ENCODE measurements around the gene BSPH1. TPM values are rescaled to one million over a fixed set of nuclear protein-coding genes. Genes with fewer than 3 reads are reported as not detected.

The BSPH1 gene
- not detected for total RNA-seq

- Mint-ChIP-seq H3K4me1 (no peaks in the 10 kb centered on the region), H3K4me3 (no peak within 1 kb of the TSS), H3K36me3 (no peaks in the 10 kb centered on the region), H3K27ac (no peak within 1 kb of the TSS), H3K27me3 (peaks cover 42% of the 10 kb centered on the region), H3K9me3 (no peaks in the 10 kb centered on the region)
- no peak for DNase-seq
These were observed at the start of gene BSPH1 for GRCh38 chr19:47992070-47992469. BSPH1 (minus strand) TSS chr19:47992170; CDS start chr19:47992081, 89 bp downstream.

DNA sequence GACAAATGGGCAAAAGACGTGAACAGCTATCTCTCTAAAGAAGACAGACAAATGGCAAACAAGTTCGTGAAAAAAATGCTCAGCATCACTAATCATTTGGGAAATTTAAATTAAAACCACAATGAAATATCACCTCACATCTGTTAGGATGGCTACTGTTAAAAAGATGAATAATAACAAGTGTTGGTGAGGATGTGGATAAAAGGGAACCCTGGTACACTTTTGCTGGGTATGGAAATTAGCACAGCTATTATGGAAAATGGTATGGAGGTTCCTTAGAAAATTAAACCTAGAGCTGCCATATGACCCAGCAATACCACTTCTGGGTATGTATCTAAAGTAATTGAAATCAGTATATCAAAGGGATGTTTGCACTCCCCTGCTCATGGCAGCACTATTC lies 44.8 kb upstream of the BSPH1 start:
- Mint-ChIP-seq H3K9me3 (peaks cover 10% of the 10 kb centered on the region), H3K27me3 (peaks cover 46% of the 10 kb centered on the region), H3K36me3 (no peaks in the 10 kb centered on the region), H3K4me3 (no peak overlapping the region), H3K4me1 (no peaks in the 10 kb centered on the region), H3K27ac (no peak overlapping the region)
- no peak for DNase-seq

DNA sequence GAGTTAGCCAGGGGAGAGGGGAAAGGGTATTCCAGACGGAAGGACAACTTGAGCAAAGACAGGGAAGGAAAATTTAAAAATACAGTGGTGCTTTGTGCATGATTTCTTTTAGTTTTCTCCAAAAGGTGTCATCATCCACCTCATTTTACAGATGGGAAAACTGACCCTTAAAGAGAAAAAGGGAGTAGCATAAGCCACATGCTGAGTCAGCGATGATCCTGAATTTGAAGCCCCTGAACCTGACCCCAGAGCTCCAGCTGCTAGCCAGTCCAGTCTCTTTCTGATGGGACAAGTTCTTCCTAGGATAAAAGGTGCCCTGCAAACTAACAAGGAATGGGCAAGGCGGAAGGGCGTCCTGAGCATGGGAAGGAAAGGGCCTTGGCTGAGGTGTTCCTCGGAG lies 41.6 kb upstream of the BSPH1 start:
- Mint-ChIP-seq H3K9me3 (peaks cover 10% of the 10 kb centered on the region), H3K4me3 (no peak overlapping the region), H3K4me1 (no peaks in the 10 kb centered on the region), H3K36me3 (no peaks in the 10 kb centered on the region), H3K27ac (no peak overlapping the region), H3K27me3 (peaks cover 30% of the 10 kb centered on the region)
- no peak for DNase-seq

DNA sequence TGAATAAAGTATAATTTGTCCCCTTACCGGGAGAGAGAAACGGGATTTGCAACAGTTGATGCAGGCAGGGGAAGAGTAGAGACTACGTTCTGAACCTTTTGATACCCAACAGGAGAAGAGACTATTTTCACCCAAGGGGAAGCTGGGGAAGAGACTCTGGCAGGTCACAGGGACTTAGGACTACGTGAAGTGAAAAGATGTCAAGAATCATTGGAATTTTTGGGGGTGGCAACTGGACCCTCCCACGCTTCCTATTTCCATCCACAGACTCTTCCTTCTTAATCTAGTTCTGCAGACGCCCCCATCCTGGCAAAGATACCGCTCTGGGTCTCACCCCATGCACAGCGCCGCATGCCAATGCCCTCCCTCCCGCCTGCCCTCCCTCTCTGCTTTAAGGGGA lies 38.1 kb upstream of the BSPH1 start:
- no peak for DNase-seq
- H3K9me3 Mint-ChIP-seq: no peaks in the 10 kb centered on the region
- peaks cover 34% of the 10 kb centered on the region for H3K27me3 Mint-ChIP-seq
- no peaks in the 10 kb centered on the region for H3K36me3 Mint-ChIP-seq
- no peaks in the 10 kb centered on the region for H3K4me1 Mint-ChIP-seq
- no peak overlapping the region for H3K27ac Mint-ChIP-seq
- H3K4me3 Mint-ChIP-seq: no peak overlapping the region

- Mint-ChIP-seq H3K9me3 (no peaks in the 10 kb centered on the region), H3K27me3 (peaks cover 36% of the 10 kb centered on the region), H3K4me3 (no peak overlapping the region), H3K4me1 (no peaks in the 10 kb centered on the region), H3K36me3 (no peaks in the 10 kb centered on the region), H3K27ac (no peak overlapping the region)
- DNase-seq: no peak
These were observed 37.5 kb upstream of the BSPH1 start for GRCh38 chr19:48029431-48029830.

DNA sequence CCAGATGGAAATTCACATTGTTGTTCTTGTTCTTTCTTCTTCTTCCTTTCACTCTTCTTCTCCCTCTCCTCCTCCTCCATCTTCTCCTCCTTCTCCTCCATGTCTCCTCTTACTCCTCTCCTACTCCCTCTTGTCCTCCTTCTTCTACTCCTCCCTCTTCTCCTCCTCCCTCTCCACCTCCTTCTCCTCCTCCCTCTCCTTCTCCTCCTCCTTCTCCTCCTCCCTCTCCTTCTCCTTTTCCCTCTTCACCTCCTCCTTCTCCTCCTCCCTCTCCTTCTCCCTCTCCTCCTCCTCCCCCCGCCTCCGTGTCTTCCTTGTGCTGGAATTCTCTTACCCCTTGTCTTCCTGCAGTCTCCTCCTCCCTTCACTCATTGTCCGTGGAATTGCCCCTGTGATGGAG lies 33.5 kb upstream of the BSPH1 start:
- H3K4me3 Mint-ChIP-seq: no peak overlapping the region
- H3K27me3 Mint-ChIP-seq: peaks cover 42% of the 10 kb centered on the region
- no peaks in the 10 kb centered on the region for H3K4me1 Mint-ChIP-seq
- no peaks in the 10 kb centered on the region for H3K36me3 Mint-ChIP-seq
- H3K9me3 Mint-ChIP-seq: no peaks in the 10 kb centered on the region
- H3K27ac Mint-ChIP-seq: no peak overlapping the region
- DNase-seq: no peak

DNA sequence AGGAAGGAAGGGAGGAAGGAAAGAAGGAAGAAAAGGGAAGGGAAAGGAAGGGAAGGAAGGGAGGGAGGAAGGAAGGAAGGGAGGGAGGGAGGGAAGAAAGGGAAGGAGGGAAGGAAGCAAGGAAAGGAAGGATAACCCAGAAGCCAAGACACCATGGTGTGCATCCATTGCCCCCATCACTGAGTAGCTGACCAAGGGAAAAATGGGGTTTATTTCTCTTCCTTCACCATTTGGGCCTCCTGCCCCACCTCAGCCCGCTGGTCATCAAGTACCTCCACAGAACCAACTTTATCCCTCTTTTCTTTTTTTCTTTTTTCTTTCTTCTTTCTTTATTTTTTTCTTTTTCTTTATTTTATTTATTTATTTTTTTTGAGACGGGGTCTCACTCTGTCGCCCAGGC lies 31.5 kb upstream of the BSPH1 start:
- Mint-ChIP-seq H3K4me3 (no peak overlapping the region), H3K4me1 (no peaks in the 10 kb centered on the region), H3K36me3 (no peaks in the 10 kb centered on the region), H3K27me3 (peaks cover 42% of the 10 kb centered on the region), H3K27ac (no peak overlapping the region), H3K9me3 (no peaks in the 10 kb centered on the region)
- DNase-seq: no peak

DNA sequence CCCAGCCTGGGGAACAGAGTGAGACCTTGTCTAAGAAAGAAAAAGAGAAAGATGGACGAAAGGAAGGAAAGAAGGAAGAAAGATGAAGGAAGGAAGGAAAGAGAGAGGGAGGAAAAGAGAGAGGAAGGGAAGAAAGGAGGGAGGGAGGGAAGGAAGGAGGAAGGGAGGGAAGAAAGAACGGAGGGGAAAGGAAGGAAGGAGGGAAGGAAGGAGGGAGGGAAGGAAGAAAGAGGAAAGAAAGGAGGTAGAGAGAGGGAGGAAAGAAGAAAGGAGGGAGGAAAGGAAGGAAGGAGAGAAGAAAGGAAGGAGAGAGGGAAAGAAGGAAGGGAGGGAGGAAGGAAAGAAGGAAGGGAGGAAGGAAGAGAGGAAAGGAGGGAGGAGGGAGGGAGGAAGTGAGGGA lies 31.0 kb upstream of the BSPH1 start:
- no peaks in the 10 kb centered on the region for H3K4me1 Mint-ChIP-seq
- DNase-seq: no peak
- peaks cover 46% of the 10 kb centered on the region for H3K27me3 Mint-ChIP-seq

DNA sequence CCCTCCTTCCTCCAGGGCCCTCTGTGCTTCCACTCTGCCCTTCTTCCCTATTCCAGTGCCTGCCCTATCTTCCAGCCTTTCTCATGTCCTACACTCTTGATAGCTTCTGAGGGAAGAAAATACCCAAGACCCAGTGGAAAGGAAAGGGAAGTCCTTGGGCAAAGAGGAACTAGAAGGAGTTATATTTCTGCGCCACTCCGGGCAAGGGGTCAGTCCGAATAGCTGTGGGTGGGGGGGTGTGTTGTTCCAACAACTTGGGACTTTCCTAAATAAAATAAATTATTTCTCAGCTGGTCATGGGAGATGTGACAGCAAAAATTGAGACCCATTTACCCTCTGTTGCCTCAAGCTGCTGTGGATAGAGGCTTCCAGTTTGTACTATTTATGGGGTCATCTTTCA lies 28.7 kb upstream of the BSPH1 start:
- Mint-ChIP-seq H3K9me3 (no peaks in the 10 kb centered on the region), H3K27me3 (peaks cover 58% of the 10 kb centered on the region), H3K4me1 (no peaks in the 10 kb centered on the region), H3K4me3 (no peak overlapping the region), H3K27ac (no peak overlapping the region), H3K36me3 (no peaks in the 10 kb centered on the region)
- DNase-seq: no peak

More for the DNA sequence above, 31.0 kb upstream of the BSPH1 start:
- no peak overlapping the region for H3K27ac Mint-ChIP-seq
- no peaks in the 10 kb centered on the region for H3K36me3 Mint-ChIP-seq
- no peaks in the 10 kb centered on the region for H3K9me3 Mint-ChIP-seq
- H3K4me3 Mint-ChIP-seq: no peak overlapping the region

DNA sequence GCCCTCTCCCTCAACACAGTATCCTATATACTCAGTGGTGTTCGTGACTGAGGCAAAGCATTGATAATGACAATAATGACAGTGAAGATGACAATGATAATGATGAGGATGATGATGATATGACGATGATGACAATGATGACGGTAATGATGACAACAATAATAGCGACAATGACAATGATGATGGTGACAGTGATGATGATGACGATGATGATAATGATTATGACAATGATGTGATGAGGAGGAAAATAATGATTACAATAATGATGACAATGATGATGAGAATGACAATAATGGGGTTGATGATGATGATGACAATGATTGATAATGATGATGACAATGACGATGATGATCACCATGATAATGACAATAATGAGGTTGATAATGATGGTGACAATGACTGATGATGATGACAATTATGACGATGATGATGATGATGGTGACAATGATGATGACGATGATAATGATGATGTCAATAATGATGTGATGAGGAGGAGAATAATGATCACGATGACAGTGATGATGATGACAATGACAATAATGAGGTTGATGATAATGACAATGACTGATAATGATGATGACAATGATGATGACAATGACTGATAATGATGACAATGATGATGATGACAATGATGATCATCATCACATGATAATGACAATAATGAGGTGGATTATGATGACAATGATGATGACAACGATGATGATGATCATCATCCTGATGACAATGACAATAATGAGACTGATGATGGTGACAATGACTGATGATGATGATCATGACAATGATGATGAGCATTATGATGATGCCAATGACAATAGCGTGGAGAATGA lies 19.2 kb upstream of the BSPH1 start:
- no peaks in the 10 kb centered on the region for H3K4me1 Mint-ChIP-seq
- no peaks in the 10 kb centered on the region for H3K36me3 Mint-ChIP-seq
- H3K27ac Mint-ChIP-seq: no peak overlapping the region
- H3K4me3 Mint-ChIP-seq: no peak overlapping the region
- DNase-seq: no peak
- no peaks in the 10 kb centered on the region for H3K9me3 Mint-ChIP-seq
- peaks cover 6% of the 10 kb centered on the region for H3K27me3 Mint-ChIP-seq

- Mint-ChIP-seq H3K36me3 (no peaks in the 10 kb centered on the region), H3K9me3 (no peaks in the 10 kb centered on the region), H3K27ac (no peak overlapping the region), H3K4me1 (no peaks in the 10 kb centered on the region), H3K27me3 (peaks cover 13% of the 10 kb centered on the region), H3K4me3 (no peak overlapping the region)
- DNase-seq: peak; percentile 4
These were observed 14.8 kb upstream of the BSPH1 start for GRCh38 chr19:48006762-48007161.

DNA sequence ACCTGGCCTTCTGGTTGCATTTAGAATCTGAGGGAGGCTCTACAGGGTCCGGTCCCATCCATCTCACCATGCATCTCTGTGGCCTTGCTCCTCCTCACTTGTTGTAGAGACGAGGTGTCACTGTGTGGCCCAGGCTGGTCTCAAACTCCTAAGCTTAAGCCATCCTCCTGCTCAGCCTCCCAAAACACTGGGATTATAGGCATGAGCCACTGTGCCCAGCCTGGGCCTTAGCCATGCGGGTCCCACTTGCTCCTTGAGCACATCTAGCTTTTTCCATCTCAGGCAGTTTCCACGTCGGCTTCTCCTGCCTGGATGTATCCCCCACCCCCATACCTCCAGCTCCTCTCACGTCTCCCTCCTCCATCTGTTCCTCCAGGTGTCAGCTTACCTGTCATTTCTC lies 12.3 kb upstream of the BSPH1 start:
- no peaks in the 10 kb centered on the region for H3K36me3 Mint-ChIP-seq
- H3K9me3 Mint-ChIP-seq: no peaks in the 10 kb centered on the region
- no peak for DNase-seq

DNA sequence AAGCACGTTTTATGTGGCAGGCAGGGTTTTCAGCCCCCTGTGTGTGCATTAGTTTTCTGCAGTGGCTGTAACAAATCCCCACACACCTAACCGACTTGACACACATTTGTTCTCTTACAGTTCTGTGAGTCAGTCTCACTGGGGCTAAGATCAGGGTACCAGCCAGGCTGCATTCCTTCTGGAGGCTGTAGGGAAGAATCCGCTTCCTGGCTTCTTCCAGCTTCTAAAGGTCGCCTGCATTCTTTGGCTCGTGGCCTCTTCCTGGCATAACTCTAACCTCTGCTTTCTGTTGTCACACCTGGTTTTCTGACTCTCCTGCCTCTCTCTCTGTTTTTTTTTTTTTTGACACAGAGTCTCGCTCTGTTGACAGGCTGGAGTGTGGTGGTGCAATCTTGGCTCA lies 8.9 kb upstream of the BSPH1 start:
- peaks cover 14% of the 10 kb centered on the region for H3K27me3 Mint-ChIP-seq
- no peak overlapping the region for H3K27ac Mint-ChIP-seq
- no peaks in the 10 kb centered on the region for H3K9me3 Mint-ChIP-seq
- no peak for DNase-seq
- no peaks in the 10 kb centered on the region for H3K4me1 Mint-ChIP-seq
- no peaks in the 10 kb centered on the region for H3K36me3 Mint-ChIP-seq
- no peak overlapping the region for H3K4me3 Mint-ChIP-seq

More for the DNA sequence above, 12.3 kb upstream of the BSPH1 start:
- Mint-ChIP-seq H3K27ac (no peak overlapping the region), H3K27me3 (peaks cover 13% of the 10 kb centered on the region), H3K4me1 (no peaks in the 10 kb centered on the region), H3K4me3 (no peak overlapping the region)

DNA sequence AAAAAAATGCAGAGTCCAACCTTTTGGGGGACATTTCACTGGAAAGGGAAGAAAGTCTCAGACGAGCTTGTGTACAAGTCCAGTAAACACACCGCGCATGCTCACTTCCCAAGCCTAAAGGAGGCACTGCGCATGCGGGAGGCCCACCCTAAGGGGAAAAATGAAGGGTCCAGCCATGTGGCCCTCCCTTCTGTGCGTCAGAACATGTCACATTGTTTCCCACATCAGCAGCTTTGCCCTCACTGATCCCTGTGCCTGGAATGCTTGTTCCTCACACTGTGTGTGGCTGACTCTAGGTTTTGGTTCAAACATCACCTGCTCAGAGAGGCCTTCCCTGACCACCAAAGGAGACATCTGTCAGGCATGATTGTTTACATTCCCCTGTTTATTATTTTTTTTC lies 6.8 kb upstream of the BSPH1 start:
- H3K4me3 Mint-ChIP-seq: no peak overlapping the region
- no peaks in the 10 kb centered on the region for H3K36me3 Mint-ChIP-seq
- no peaks in the 10 kb centered on the region for H3K4me1 Mint-ChIP-seq
- DNase-seq: no peak
- no peaks in the 10 kb centered on the region for H3K9me3 Mint-ChIP-seq
- peaks cover 15% of the 10 kb centered on the region for H3K27me3 Mint-ChIP-seq
- H3K27ac Mint-ChIP-seq: no peak overlapping the region

DNA sequence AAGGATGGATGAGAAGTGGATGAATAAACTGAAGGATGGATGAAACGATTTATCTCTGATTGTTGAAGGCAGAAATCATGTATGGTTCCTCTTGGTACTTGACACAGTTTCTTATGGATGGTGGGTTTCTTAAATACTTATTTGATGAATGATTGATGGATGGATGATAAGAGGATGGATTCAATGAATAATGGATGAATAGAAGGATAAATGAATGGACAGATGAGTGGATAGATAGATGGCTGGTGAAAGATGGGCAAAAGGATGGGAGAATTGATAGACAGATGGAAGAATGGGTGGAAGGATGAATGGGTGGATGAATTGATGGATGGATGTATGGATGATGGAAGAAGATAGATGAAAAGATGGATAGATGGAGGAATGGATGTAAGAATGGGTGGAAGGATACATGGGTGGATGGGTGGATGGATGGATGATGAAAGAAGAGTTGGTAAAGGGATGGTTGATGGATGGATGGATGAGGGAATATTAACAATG lies 4.3 kb upstream of the BSPH1 start:
- Mint-ChIP-seq H3K4me1 (no peaks in the 10 kb centered on the region), H3K4me3 (no peak overlapping the region), H3K27ac (no peak overlapping the region), H3K27me3 (peaks cover 21% of the 10 kb centered on the region), H3K36me3 (no peaks in the 10 kb centered on the region), H3K9me3 (no peaks in the 10 kb centered on the region)
- no peak for DNase-seq

DNA sequence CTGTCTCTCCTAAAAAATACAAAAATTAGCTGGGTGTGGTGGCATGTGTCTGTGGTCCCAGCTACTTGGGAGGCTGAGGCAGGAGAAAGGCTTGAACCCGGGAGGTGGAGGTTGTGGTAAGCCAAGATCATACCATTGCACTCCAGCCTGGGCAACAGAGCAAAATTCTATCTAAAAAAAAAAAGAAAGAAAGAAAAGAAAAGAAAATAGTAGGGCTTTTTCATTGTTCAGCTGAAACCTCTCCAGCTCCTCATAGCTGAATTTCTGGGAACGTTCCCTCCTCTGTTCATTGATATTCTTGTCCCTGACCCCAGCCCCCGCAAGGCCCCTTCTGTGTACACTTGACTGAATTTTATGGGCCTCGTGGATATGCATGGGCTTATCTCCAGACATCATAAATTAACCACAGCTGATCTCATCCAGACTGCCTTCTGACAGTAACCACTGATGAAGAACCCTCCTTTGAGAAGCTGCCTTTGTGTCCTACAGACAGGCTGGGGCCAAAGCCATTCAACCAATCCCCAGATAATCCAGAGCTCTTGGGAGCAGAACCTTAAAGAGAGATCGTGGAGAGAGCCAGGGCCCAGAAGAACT lies 2.3 kb upstream of the BSPH1 start, which contains the start of gene ELSPBP1:
Gene ELSPBP1 (plus strand): TSS at position 424 of the 594 bp plus-strand sequence. CDS start 14,036 bp downstream, outside the sequence.
- H3K4me1 Mint-ChIP-seq: no peaks in the 10 kb centered on the region
- no peak within 1 kb of the TSS for H3K27ac Mint-ChIP-seq
- peaks cover 36% of the 10 kb centered on the region for H3K27me3 Mint-ChIP-seq
- H3K36me3 Mint-ChIP-seq: no peaks in the 10 kb centered on the region
- DNase-seq: no peak
- no peaks in the 10 kb centered on the region for H3K9me3 Mint-ChIP-seq
- no peak within 1 kb of the TSS for H3K4me3 Mint-ChIP-seq
